NCI-H2029 treated with DMSO at 0.1 percent for 48 hours (cell line): ENCODE data around the gene MYH10.

Experiments used
- DNase-seq: peaks from one replicate; lab custom pipeline; 2025; lab: John Stamatoyannopoulos, UW

Gene MYH10

DNA sequence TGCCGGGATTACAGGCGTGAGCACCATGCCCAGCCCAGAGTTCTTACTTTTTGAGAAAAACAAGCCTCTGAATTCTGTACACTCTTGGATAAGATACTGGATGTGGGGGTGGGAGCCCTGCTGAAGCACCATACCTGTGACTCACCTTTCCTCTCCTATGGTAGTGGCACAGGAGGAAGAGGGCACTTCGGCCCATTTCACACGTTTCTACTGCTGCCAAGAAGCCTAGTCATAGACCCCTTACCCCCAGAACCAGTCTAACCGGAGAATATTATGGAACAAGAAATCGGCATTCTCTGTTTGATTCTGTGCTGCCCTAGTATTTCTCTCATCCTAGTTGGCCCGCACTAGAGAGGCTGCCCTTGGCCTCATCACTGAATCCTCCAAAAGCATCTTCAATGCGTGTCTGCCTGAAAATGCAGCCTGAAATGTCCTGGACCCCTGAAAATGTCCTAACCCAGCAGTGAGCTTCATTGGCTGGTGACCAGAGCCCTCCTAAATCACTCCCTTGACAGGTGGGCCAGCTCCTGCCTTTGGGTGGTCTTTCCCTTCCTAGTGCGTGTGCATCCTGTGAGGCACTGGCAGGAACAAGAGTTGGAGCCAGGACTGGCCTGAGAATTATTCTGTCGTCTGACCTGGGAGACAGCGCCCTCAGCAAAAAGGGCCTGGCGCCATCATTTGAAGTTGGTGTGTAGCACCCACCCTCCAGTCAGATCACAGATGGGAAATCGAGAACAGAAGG, 156.9 kb downstream of the MYH10 start:
- DNase-seq, result no peak

DNA sequence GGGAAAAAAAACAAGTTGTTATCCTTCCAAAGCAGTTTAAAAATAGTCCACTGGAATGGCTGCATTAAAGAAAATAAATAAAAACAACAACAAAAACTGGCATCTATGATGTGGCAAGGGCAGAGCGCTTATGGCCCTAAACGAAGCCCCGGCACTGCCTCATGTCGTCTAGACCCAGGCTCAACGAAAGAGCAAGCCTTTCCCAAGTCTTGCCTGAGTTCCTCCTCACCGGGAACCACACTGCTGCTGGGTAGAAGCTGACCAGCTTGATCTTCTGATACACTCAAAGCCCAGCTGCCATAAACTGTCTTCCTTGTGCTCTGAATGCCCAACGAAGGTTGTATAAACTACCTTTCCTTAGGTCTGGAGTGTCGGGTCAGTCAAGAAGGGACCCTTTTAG, 157.9 kb downstream of the MYH10 start:
- DNase-seq, result no peak

DNA sequence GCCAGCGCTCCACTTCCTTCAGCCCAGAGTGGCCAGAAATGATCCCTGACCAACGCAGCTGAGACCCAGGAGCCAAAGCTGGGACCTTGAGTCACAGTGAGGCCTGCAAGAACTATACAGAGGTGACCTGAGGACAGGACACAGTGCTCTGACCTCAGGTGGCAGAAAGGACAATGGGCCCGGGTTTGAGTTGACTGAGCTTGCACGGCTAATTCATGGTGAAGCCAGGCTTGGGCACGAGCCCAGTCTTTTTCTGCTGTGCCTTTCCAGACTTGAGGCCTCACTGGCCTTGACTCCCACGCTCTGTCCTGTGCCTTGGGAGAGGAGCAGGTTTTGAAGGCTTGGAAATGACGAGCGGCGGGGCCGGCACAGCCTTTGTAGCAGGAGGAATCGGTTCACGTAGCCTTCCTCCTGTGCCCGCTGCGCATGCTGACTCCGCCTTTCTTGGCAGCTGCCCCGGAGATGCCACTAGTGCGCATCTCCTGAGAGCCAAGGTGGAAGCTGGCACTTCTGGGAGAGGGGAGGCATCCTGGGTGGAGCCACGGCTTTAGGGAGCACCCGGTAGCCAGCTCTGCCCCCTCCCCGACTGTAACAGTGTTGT, 160.0 kb downstream of the MYH10 start:
- DNase-seq, result peak; percentile 41

DNA sequence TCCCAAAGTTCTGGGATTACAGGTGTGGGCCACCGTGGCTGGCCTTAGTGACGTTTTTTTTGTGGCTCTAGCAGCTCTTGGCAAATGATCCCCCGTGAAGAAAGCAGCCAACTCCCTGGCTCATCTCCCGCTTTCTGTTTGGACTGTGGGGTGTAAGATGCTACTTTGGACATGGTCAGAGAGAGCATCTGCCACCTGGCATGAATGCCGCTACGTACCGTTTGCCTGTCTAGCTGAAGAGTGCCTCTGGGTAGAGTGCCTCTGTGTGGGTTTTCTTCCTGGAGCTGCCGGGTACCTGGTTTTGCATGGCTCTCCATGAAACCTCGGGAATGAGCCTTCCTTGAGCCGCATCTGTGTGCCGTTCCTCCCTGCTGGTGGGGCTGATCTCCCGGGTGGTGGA, 160.6 kb downstream of the MYH10 start:
- peak; percentile 24 for DNase-seq

DNA sequence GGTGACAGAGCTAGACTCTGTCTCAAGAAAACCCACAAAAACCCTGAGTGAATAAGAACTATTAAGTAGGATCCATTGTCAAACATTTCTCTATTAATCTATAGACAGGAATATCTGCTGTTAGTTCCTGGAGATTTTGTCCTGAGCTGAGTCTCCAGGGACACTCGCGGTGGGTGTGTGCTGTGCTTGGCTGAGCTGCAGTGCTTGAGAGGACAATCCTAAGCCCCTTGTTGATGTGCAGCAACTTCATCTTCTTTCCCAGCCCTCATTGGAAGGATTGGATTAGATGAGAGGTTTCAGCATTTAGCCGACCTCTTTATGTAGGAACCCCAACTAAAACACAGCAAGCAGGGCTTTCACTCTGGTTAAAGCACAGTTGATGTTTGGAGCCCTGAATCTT, 161.5 kb downstream of the MYH10 start:
- DNase-seq, result no peak

DNA sequence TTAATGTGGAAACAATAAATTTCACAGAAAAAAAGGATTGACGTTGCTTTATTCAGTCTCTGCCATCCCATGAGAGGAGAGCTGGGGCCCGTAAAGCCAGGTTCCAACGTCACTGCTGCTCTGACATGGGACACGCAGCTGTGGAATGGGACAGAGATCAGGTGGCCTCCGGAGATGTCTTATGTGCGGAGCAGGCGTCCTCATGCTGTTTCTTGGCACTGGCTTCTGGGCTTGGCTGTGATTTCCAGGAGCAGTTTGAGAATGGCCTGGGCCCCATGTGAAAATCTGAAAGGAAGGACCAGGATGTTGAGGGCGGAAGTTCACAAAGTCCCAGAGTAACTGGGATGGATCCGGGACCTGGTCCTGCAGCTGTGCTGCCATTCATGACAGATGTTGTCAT, 162.4 kb downstream of the MYH10 start:
- DNase-seq, result no peak

DNA sequence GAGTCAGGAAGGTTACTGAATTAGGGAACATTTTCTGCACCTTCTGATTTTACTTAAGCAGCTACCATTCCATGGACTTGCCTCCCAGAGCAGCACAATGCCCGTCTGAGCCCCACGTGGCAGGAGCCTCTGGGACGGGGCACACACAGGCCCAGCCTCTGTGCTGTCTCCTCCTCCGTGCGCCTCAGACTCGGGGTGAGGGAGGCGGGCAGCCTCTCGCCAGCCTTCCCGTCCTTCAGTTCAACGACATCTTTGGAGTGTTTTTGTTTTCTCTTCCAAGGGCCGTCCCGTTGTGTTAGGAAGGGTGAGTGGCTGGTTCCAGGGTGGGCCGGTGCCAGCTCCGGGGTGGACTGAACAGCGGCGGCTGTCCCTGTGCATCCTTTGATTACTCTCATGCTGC, 163.0 kb downstream of the MYH10 start:
- no peak for DNase-seq

DNA sequence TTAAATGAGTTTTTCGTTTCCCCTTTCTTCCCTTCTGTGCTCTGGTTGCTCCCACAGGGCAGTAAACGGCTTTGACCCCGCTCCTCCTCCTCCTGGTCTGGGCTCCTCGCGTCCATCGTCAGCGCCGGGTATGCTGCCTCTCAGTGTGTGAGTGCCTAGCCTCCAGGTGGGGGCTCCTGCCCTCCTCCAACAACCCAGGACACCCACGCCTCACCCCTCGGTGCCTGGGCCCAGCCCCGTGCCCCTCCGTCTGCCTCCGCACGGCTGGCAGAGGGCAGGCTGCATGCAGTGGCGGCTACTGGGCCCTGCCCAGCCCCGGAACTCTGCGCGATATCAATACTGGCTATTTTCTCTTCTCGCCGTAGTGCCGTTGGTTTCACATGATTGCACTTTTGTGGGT, 163.7 kb downstream of the MYH10 start:
- no peak for DNase-seq

DNA sequence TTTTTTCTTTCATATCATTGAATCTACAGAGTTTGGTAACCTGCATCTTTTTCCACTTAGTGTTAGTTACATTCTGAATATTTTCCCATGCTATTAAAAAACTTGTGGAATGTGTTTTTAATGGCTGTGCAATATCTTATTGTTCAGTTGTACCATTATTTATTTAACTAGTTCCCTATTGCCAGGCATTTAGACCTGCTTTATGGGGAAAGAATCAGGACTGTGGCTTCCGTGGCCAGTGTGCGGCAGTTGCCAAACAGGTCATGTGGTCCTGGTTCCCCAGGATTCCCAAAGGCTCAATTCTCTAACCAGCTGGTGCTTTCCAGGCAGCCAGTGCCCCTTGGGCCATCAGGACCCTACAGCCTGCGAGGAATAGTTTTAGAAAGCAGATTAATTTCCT, 164.1 kb downstream of the MYH10 start:
- no peak for DNase-seq

DNA sequence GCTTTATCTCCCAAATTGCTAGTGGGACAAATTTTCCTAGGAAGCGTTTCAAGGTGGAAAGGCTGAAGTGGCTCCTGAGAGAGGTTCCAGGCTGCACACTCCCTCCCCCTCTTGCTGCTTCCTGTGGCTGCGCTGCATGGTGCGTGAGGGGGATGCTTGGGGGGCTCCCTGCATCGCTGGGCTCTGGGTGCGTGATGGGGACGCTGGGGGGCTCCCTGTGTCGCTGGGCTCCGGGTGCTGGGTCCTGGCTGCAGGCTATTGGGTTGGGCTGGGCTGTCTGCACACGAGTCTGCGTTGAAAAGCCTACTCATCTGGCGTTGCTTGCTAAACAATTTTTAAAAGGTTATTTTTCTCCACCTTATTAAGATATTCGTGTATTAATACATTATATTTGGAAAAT, 164.8 kb downstream of the MYH10 start:
- no peak for DNase-seq

DNA sequence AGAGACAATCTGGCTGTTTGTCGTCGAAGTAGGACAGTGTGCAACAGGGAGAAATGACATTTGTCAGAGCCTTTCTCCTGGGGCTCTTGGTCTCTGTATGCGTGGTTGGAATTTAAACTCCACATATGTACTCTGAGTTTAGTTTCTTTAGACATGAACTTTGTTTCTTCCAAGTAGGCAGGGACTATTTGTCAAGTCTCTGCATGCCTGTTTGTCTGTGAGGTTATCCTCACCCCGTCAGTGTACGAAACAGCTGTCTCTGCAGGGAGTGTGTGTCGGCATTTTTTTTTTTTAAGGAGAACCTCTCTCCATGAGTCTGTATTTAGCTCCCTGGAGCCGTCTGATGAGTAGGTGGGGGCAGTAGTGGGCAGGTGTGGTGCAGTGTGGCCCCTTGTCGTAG, 165.2 kb downstream of the MYH10 start:
- no peak for DNase-seq

DNA sequence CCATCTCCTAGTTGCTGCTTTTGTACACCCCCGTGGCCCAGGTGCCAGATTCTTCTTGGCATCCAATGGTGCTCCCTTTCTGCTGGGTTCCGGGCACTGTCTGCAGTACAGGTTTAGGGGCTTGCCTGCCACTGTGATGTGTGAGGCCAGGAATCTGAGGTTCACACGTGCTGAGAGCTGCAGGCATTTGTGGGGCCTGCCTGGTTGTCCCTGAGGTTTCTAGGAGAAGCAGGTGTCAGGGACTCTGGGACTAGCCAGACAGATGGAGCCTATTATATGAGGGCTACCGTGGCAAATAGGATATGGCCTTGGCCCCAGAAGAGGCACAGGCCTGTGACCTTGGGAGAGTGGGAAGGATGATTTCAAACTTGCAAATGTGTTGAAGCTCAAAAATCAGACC, 165.6 kb downstream of the MYH10 start:
- DNase-seq, result no peak

DNA sequence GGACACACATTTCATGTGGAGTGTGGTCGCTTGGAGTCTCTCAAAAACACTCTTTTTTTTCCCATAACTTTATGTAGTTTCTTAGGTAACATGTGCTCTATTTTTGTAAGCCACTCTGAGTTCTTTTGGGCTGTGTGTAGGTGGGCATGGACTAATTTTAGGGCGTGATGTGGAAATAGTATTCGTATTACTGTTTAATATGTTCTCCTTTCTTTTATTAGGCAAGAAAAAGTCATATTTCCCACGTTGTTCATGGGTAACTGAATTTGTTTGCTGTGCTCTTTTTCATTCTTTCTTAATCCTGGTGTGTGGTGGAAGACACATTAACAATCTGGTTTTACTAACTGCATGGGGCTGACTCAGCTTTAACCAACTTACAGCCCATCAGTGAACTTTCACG, 167.4 kb downstream of the MYH10 start:
- DNase-seq, result no peak

DNA sequence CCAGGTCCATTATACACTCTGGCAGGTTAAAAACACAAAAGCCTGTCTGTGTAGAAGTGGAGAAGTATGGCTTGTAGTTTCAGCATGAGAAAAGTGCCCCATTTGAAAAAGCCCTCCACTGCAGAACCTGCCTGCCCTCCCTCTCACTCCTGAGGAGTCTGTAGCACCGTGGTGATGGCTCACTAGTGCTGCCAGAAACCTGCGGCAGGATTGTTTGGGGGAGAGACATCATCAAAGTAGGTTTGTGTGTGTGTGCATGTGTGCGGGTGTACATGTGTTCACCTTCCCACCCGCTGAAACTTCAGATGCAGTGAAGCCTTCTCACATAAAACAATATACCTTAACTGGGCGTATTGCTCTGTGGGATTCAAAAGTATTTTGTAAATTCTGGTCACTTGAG, 168.0 kb downstream of the MYH10 start:
- DNase-seq, result no peak

DNA sequence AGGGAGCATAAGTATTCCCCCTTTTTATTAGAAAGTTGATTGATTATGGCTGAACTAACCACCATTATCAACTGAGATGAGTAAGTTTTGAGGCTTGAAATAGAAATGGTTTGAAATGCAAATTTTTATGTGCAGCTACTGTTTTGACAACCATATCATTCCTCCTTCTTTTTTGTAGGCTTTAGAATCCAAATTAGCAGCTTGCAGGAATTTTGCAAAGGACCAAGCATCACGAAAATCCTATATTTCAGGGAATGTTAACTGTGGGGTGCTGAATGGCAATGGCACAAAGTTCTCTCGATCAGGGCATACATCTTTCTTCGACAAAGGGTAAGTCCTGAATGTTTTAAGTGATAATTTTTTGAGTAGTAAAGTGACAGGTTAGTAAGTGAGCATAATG, 170.7 kb downstream of the MYH10 start:
- no peak for DNase-seq

DNA sequence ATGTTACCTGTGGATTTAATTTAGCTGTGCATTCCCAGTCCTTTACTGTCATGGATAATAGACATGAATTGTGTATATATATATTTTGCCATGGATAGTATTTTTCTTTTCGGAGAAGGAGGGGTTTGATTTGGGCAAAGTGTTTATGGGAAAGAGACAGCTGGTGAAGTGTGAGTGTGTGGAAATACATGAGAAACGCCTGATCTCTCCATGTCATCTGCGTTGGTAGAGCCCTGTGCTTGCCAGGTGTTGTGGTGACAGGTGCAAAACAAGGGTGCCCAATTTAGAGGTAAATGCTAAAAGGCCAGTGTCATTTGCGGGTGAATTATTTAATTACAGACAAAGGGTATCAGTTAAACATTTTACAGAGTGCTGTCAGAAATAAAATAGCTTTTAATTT, 171.4 kb downstream of the MYH10 start:
- no peak for DNase-seq

DNA sequence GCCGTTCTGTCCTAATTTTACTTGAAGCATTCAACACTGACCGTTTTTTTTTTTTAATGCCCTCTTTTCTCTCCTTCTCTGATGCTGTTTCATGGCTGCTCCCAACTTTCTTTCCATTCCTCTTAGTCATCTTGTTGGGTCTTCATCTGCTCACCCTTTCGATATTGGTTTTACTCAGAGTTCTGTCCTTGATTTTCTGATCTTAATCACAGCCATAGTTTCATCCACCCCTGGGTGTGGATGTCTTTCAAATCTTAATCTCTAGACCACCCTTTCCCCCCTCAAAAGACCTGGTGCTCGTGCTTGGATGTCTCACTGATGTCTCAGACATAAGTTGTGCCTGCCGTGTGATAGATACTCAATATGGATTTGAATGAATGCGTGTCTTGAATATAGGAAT, 172.4 kb downstream of the MYH10 start:
- DNase-seq, result no peak

DNA sequence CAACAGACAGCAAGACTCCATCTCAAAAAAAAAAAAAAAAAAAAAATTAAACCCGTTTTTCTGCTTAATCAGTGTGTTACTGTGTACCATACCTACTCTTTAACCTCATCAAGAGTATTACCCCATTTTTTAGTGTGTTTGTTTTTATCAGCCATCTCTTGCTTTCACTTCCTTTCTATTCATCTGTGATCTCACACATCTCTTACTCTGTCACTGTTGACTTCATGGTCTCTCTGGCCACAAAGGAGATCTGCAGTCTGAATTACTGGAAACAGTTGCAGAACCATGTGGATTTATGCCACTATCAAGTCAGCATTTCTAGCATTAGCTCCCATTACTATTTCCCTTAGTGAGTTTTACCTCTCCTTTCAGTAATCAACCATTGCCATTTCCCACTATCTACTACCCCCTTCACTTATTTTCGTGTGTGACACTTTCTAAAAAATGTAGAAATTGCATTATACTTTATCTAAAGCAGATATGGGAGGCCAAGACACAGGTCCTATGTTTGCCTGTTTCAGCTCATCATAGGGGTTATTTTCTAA, 174.8 kb downstream of the MYH10 start:
- DNase-seq, result no peak

DNA sequence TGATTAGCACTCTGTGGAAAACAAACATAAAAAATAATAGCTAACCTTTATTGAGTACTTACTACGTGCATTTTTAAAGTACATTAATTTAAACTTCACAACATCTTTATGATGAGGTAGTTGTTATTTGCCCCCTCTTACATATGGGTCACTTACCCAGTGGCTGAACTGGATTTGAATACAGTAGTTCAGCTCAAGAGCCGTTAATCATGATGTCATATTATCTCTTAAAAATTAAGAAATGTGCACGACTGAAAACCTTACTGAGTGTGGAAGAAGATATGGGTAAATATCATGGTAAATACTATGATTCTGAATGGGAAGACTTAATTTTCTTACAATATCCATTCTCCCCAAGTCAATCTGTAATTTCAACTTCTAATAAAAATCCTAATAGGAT, 177.2 kb downstream of the MYH10 start:
- DNase-seq, result no peak

DNA sequence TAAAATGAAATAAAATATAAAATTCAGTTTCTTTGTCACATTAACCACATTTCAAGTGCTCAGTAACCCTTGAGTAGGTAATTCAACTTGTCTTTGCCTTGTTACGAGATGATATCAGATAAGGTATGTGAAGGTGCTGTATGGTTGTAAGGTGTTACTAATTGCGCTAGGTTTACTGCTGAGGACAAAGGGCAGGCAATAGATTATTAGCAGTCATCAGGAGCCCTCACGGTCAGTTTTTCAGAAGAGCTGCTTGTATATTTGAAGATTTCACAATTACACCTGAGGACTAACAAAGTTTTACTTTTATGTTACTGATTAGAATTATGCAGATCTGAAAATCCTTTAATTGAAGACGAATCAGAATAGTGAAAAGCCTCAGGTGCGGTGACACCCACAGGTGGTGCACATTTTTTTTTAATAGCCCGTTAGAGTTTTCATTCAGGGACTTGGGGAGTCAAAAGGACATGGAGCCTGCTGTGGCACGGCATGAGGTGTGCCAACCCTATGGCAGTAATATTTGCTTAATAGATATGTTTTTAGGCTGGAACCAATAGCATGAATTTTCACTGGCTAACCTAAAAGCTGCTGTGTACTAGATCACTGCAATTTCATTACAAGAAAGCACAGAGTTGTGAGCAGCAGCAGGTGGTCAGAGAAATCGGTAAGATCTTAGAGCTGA, 178.5 kb downstream of the MYH10 start:
- no peak for DNase-seq

DNA sequence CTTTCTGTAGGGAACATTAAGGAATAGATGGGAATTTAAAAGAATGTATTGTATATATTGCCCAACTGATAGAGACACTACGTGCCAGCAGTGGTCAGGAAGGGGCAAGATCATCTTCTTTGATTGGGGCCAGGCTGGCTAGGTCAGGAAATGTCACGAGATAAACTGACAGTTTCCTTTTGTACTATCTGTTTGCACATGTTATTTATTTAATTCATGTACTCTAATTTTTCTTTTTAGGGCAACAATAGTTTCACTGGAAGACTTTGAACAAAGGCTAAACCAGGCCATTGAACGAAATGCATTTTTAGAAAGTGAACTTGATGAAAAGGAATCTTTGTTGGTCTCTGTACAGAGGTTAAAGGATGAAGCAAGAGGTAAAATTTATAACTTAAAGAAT, 182.2 kb downstream of the MYH10 start:
- no peak for DNase-seq

DNA sequence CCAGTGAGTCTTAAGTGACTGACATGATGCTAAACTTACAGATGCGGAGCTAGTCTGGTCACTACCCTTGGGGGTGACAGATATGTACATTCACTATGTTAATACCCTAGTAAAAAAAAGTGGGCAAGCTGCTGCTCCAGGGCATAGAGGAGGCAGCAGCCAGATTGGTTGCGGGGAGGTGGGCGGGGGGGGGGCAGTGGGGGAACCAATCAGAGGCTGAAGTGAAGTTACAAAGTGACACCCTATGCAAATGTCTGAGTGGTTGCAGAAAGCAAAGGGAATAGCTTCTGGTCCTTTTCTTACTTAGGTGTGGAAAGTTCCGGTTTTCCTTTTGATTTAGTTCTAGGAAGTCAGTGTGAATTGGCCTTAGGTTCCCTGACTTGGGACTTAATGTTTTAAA, 182.7 kb downstream of the MYH10 start:
- no peak for DNase-seq

DNA sequence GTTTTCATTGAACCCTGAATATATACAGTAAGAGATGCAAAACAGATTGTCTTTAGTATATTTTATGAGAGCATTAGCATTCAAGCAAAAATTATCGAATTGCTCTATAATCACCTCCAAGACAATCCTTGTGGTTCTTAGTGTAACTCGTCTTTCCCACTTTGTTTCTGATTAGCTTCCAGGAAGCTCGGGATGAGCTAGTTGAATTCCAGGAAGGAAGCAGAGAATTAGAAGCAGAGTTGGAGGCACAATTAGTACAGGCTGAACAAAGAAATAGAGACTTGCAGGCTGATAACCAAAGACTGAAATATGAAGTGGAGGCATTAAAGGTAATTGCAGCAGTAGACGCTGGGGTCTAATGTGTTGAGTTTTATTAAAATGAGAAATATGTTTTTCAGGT, 185.0 kb downstream of the MYH10 start:
- no peak for DNase-seq
